ENCODE measurements around the gene SLC1A3.
A peak's percentile ranks its signal among the peaks of the same experiment; 100 is the strongest.
"Not testable (repeated sequence)": the region's sequence is repeated elsewhere in the genome, so short reads cannot be mapped to it uniquely, and the experiment has no call there.

The SLC1A3 gene

GRCh38 chr5:36641431-36641830, 35.0 kb downstream of the SLC1A3 start:
- H4K5ac ChIP-seq (ENCODE audit: low read length) = no peak overlapping the region
- no peak overlapping the region for H2BK5ac ChIP-seq (ENCODE audit: low read length)
- no peak overlapping the region for H3K4ac ChIP-seq (ENCODE audit: low read depth, low read length)
- no peak overlapping the region for H2BK15ac ChIP-seq (replicated peaks; ENCODE audit: low read depth)
- no peak overlapping the region for H3K23ac ChIP-seq (ENCODE audit: low read length)
- H3K79me1 ChIP-seq (ENCODE audit: low read length) = no peaks in the 10 kb centered on the region
- no peaks in the 10 kb centered on the region for H3K36me3 ChIP-seq (ENCODE audit: control insufficient read depth, insufficient read depth, low read length)
- no peak overlapping the region for H3K4me3 ChIP-seq (ENCODE audit: low read length)
- H4K8ac ChIP-seq (ENCODE audit: low read depth, low read length) = no peak overlapping the region
- DNase-seq = no peak
- no peak overlapping the region for H3K56ac ChIP-seq (ENCODE audit: low read length)
- H3K4me2 ChIP-seq (ENCODE audit: low read length) = no peak overlapping the region
- H2AK5ac ChIP-seq (ENCODE audit: low read length) = no peak overlapping the region
- no peak overlapping the region for H3K18ac ChIP-seq (ENCODE audit: low read length)
- no peaks in the 10 kb centered on the region for H3K27me3 ChIP-seq (ENCODE audit: insufficient read depth, low read length, poor library complexity)
- H3K4me1 ChIP-seq (ENCODE audit: control insufficient read depth, low read depth, low read length) = peaks cover 3% of the 10 kb centered on the region
- no peak overlapping the region for H2BK120ac ChIP-seq (ENCODE audit: low read depth, low read length)
- H3K27ac ChIP-seq (ENCODE audit: low read depth, low read length) = no peak overlapping the region
- H3K79me2 ChIP-seq (ENCODE audit: control insufficient read depth, insufficient read depth, low read length) = no peaks in the 10 kb centered on the region
- no peak overlapping the region for H3K9ac ChIP-seq (ENCODE audit: low read length)

DNA sequence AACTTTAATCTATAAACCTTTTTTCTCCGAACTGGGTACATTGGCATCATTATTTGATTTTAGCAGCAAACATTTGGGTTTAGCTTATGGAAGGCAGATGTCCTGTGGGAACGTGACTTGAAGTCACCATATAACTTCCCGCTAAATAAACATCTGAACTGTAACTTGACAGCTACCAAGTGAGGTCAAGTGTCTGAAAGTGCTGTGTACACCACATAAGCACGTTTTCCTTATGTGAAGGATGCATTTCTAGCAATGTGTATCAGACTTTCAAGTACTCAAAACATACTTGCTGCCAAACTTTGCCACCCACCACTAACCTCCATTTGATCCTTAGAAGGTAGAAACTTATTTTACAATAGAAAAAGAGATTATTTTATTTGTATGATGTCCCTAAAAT, 35.7 kb downstream of the SLC1A3 start:
- H3K9ac ChIP-seq (ENCODE audit: low read length) = no peak overlapping the region
- no peak overlapping the region for H4K8ac ChIP-seq (ENCODE audit: low read depth, low read length)
- H2AK5ac ChIP-seq (ENCODE audit: low read length) = no peak overlapping the region
- no peak overlapping the region for H3K4me3 ChIP-seq (ENCODE audit: low read length)
- H3K56ac ChIP-seq (ENCODE audit: low read length) = no peak overlapping the region
- no peak overlapping the region for H4K5ac ChIP-seq (ENCODE audit: low read length)
- no peaks in the 10 kb centered on the region for H3K79me1 ChIP-seq (ENCODE audit: low read length)
- H3K4me1 ChIP-seq (ENCODE audit: control insufficient read depth, low read depth, low read length) = peaks cover 3% of the 10 kb centered on the region
- no peak for DNase-seq
- H3K79me2 ChIP-seq (ENCODE audit: control insufficient read depth, insufficient read depth, low read length) = no peaks in the 10 kb centered on the region
- no peak overlapping the region for H3K27ac ChIP-seq (ENCODE audit: low read depth, low read length)
- no peak overlapping the region for H3K18ac ChIP-seq (ENCODE audit: low read length)
- H3K27me3 ChIP-seq (ENCODE audit: insufficient read depth, low read length, poor library complexity) = no peaks in the 10 kb centered on the region
- H3K4ac ChIP-seq (ENCODE audit: low read depth, low read length) = no peak overlapping the region
- no CpG with 5 or more reads among the region's 4 CpGs for WGBS (ENCODE audit: extremely low coverage, insufficient coverage, low lambda C conversion rate)
- H3K4me2 ChIP-seq (ENCODE audit: low read length) = no peak overlapping the region
- no peak overlapping the region for H2BK15ac ChIP-seq (replicated peaks; ENCODE audit: low read depth)
- H3K36me3 ChIP-seq (ENCODE audit: control insufficient read depth, insufficient read depth, low read length) = no peaks in the 10 kb centered on the region
- no peak overlapping the region for H2BK5ac ChIP-seq (ENCODE audit: low read length)
- H3K23ac ChIP-seq (ENCODE audit: low read length) = no peak overlapping the region
- H2BK120ac ChIP-seq (ENCODE audit: low read depth, low read length) = no peak overlapping the region

GRCh38 chr5:36643162-36643561, 36.8 kb downstream of the SLC1A3 start:
- no CpG with 5 or more reads among the region's 1 CpG for WGBS (ENCODE audit: extremely low coverage, insufficient coverage, low lambda C conversion rate)
- no peak overlapping the region for H3K9ac ChIP-seq (ENCODE audit: low read length)
- H2BK15ac ChIP-seq (replicated peaks; ENCODE audit: low read depth) = no peak overlapping the region
- no peaks in the 10 kb centered on the region for H3K36me3 ChIP-seq (ENCODE audit: control insufficient read depth, insufficient read depth, low read length)
- DNase-seq = no peak
- no peak overlapping the region for H3K23ac ChIP-seq (ENCODE audit: low read length)
- no peak overlapping the region for H3K27ac ChIP-seq (ENCODE audit: low read depth, low read length)
- peaks cover 3% of the 10 kb centered on the region for H3K4me1 ChIP-seq (ENCODE audit: control insufficient read depth, low read depth, low read length)
- H4K8ac ChIP-seq (ENCODE audit: low read depth, low read length) = no peak overlapping the region
- no peak overlapping the region for H3K4ac ChIP-seq (ENCODE audit: low read depth, low read length)
- H3K79me2 ChIP-seq (ENCODE audit: control insufficient read depth, insufficient read depth, low read length) = no peaks in the 10 kb centered on the region
- H2AK5ac ChIP-seq (ENCODE audit: low read length) = no peak overlapping the region
- no peak overlapping the region for H3K4me3 ChIP-seq (ENCODE audit: low read length)
- no peak overlapping the region for H3K56ac ChIP-seq (ENCODE audit: low read length)
- no peak overlapping the region for H2BK120ac ChIP-seq (ENCODE audit: low read depth, low read length)
- H3K4me2 ChIP-seq (ENCODE audit: low read length) = no peak overlapping the region
- H3K79me1 ChIP-seq (ENCODE audit: low read length) = no peaks in the 10 kb centered on the region
- H2BK5ac ChIP-seq (ENCODE audit: low read length) = no peak overlapping the region
- no peak overlapping the region for H3K18ac ChIP-seq (ENCODE audit: low read length)
- H4K5ac ChIP-seq (ENCODE audit: low read length) = no peak overlapping the region
- no peaks in the 10 kb centered on the region for H3K27me3 ChIP-seq (ENCODE audit: insufficient read depth, low read length, poor library complexity)

- H3K18ac ChIP-seq (ENCODE audit: low read length) = peak overlapping the region; percentile 18
- not testable (repeated sequence) for H4K5ac ChIP-seq (ENCODE audit: low read length); H3K56ac ChIP-seq (ENCODE audit: low read length); H2BK5ac ChIP-seq (ENCODE audit: low read length); H3K4me2 ChIP-seq (ENCODE audit: low read length); H4K8ac ChIP-seq (ENCODE audit: low read depth, low read length); H2BK15ac ChIP-seq (replicated peaks; ENCODE audit: low read depth); H3K27ac ChIP-seq (ENCODE audit: low read depth, low read length); H3K27me3 ChIP-seq (ENCODE audit: insufficient read depth, low read length, poor library complexity); H3K23ac ChIP-seq (ENCODE audit: low read length); H3K79me1 ChIP-seq (ENCODE audit: low read length); H2AK5ac ChIP-seq (ENCODE audit: low read length); H3K4me3 ChIP-seq (ENCODE audit: low read length); H3K9ac ChIP-seq (ENCODE audit: low read length); DNase-seq; H3K4ac ChIP-seq (ENCODE audit: low read depth, low read length); H3K36me3 ChIP-seq (ENCODE audit: control insufficient read depth, insufficient read depth, low read length); H2BK120ac ChIP-seq (ENCODE audit: low read depth, low read length); H3K79me2 ChIP-seq (ENCODE audit: control insufficient read depth, insufficient read depth, low read length); H3K4me1 ChIP-seq (ENCODE audit: control insufficient read depth, low read depth, low read length)
- no CpG with 5 or more reads among the region's 5 CpGs for WGBS (ENCODE audit: extremely low coverage, insufficient coverage, low lambda C conversion rate)
Observed at GRCh38 chr5:36643841-36644240, 37.4 kb downstream of the SLC1A3 start.

- H3K4me1 ChIP-seq (ENCODE audit: control insufficient read depth, low read depth, low read length) = peaks cover 4% of the 10 kb centered on the region
- no peak overlapping the region for H3K27ac ChIP-seq (ENCODE audit: low read depth, low read length)
- no peak overlapping the region for H4K8ac ChIP-seq (ENCODE audit: low read depth, low read length)
- no peaks in the 10 kb centered on the region for H3K27me3 ChIP-seq (ENCODE audit: insufficient read depth, low read length, poor library complexity)
- no peak overlapping the region for H3K4me3 ChIP-seq (ENCODE audit: low read length)
- no peak overlapping the region for H2AK5ac ChIP-seq (ENCODE audit: low read length)
- no peak overlapping the region for H3K23ac ChIP-seq (ENCODE audit: low read length)
- no peak overlapping the region for H3K4me2 ChIP-seq (ENCODE audit: low read length)
- H3K18ac ChIP-seq (ENCODE audit: low read length) = no peak overlapping the region
- peak; percentile 98 for DNase-seq
- no peaks in the 10 kb centered on the region for H3K79me1 ChIP-seq (ENCODE audit: low read length)
- H3K79me2 ChIP-seq (ENCODE audit: control insufficient read depth, insufficient read depth, low read length) = no peaks in the 10 kb centered on the region
- no peak overlapping the region for H3K56ac ChIP-seq (ENCODE audit: low read length)
- no peak overlapping the region for H3K4ac ChIP-seq (ENCODE audit: low read depth, low read length)
- no peaks in the 10 kb centered on the region for H3K36me3 ChIP-seq (ENCODE audit: control insufficient read depth, insufficient read depth, low read length)
- no peak overlapping the region for H3K9ac ChIP-seq (ENCODE audit: low read length)
- H2BK5ac ChIP-seq (ENCODE audit: low read length) = no peak overlapping the region
- no peak overlapping the region for H2BK120ac ChIP-seq (ENCODE audit: low read depth, low read length)
- no peak overlapping the region for H4K5ac ChIP-seq (ENCODE audit: low read length)
- no CpG with 5 or more reads among the region's 3 CpGs for WGBS (ENCODE audit: extremely low coverage, insufficient coverage, low lambda C conversion rate)
- H2BK15ac ChIP-seq (replicated peaks; ENCODE audit: low read depth) = no peak overlapping the region
Observed at GRCh38 chr5:36644727-36645126, 38.3 kb downstream of the SLC1A3 start.

DNA sequence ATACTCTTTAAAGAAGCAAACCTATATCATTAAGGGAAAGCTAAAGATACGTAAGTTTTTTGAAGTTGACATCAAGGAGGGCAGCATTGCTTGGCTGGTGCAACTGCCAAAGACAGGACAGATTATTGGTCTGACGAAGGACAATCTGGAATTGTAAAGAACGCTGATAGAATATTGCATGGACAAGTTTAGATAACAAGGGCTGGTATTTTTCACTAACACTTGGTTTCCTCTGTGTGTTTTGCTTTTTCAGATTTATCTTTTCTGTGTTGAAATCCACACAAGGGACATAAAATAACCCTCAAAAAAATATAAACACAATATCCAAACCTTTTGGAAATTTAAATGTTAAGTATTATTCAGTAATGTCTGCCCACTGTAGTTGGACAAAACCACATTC, 39.7 kb downstream of the SLC1A3 start:
- H2BK120ac ChIP-seq (ENCODE audit: low read depth, low read length) = no peak overlapping the region
- H3K4me1 ChIP-seq (ENCODE audit: control insufficient read depth, low read depth, low read length) = peaks cover 4% of the 10 kb centered on the region
- no peak overlapping the region for H4K8ac ChIP-seq (ENCODE audit: low read depth, low read length)
- H3K27ac ChIP-seq (ENCODE audit: low read depth, low read length) = no peak overlapping the region
- no peak overlapping the region for H2BK5ac ChIP-seq (ENCODE audit: low read length)
- no peak overlapping the region for H2AK5ac ChIP-seq (ENCODE audit: low read length)
- H3K4me3 ChIP-seq (ENCODE audit: low read length) = no peak overlapping the region
- H3K9ac ChIP-seq (ENCODE audit: low read length) = no peak overlapping the region
- no peak overlapping the region for H3K4me2 ChIP-seq (ENCODE audit: low read length)
- H3K56ac ChIP-seq (ENCODE audit: low read length) = no peak overlapping the region
- no peaks in the 10 kb centered on the region for H3K36me3 ChIP-seq (ENCODE audit: control insufficient read depth, insufficient read depth, low read length)
- no CpG with 5 or more reads among the region's 3 CpGs for WGBS (ENCODE audit: extremely low coverage, insufficient coverage, low lambda C conversion rate)
- H2BK15ac ChIP-seq (replicated peaks; ENCODE audit: low read depth) = no peak overlapping the region
- H3K23ac ChIP-seq (ENCODE audit: low read length) = no peak overlapping the region
- no peaks in the 10 kb centered on the region for H3K79me1 ChIP-seq (ENCODE audit: low read length)
- no peak overlapping the region for H3K4ac ChIP-seq (ENCODE audit: low read depth, low read length)
- no peak for DNase-seq
- no peaks in the 10 kb centered on the region for H3K27me3 ChIP-seq (ENCODE audit: insufficient read depth, low read length, poor library complexity)
- no peak overlapping the region for H3K18ac ChIP-seq (ENCODE audit: low read length)
- no peaks in the 10 kb centered on the region for H3K79me2 ChIP-seq (ENCODE audit: control insufficient read depth, insufficient read depth, low read length)
- H4K5ac ChIP-seq (ENCODE audit: low read length) = no peak overlapping the region
